ENCODE results near the gene RFC3.

DNA sequence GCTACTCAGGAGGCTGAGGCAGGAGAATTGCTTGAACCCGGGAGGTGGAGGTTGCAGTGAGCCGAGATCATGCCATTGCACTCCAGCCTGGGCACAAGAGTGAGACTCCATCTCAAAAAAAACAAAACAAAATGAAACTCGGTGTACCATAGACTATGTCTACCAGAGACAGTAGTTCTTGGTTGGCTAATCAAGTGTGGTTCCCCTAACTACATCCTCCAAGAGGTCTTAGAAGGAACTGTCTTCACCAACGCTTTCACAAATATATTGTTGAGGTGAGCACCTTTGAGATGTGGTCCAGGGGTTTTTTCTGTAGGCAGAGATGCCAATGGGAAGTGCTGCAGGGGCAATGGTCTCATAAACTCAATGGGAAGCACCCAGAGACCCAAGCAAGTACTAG lies 48.0 kb downstream of the RFC3 start:
- TF ChIP-seq EZH2 (IDR thresholded peaks at IDR 0.05; ENCODE audit: borderline replicate concordance, low read depth, low read length) (no peak), FOS (IDR thresholded peaks at IDR 0.05; ENCODE audit: extremely low read depth, insufficient read length) (no peak)
